C4-2B (cell line): Measurements from ENCODE around the gene IL1R2.

Experiments used
- CTCF ChIP-seq: fragments of 450-650 bp; conservative IDR thresholded peaks from 2 replicates; pipeline ENCODE4 v1.5.1; 2017; ENCODE audit warnings: mild to moderate bottlenecking
- ZFX ChIP-seq: fragments of 450-650 bp; IDR thresholded peaks from 2 replicates; pipeline ENCODE4 v1.6.1; 2017

- no peak for TF ChIP-seq CTCF
- TF ChIP-seq ZFX: no peak
Measured at GRCh38 chr2:101962309-101962708, 29.5 kb upstream of the IL1R2 start.
